BJ (cell line): ENCODE data around the gene EID2. TPM values are rescaled to one million over a fixed set of nuclear protein-coding genes. Genes with fewer than 3 reads are reported as not detected.

Experiments used
- CTCF ChIA-PET: fragments of 350-600 bp; formaldehyde crosslinking; extraction: SDS; loops from one replicate; lab custom pipeline; 2021; ENCODE audit warnings: antibody characterized with exemption, inconsistent platforms; lab: Yijun Ruan, JAX
- POLR2A ChIA-PET: fragments of 300-600 bp; sonication (Branson Sonifier 250); formaldehyde crosslinking; extraction: SDS; loops from one replicate; lab custom pipeline; 2021; ENCODE audit warnings: antibody characterized with exemption; lab: Charles Lee
- DNase-seq: peaks from one replicate; pipeline ENCODE4 v3.0.0-alpha.2; 2011; ENCODE audit warnings: low read depth
- H3K27me3 ChIP-seq: 2 replicates; pipeline ENCODE4 v1.6.0; 2011; ENCODE audit warnings: low read length; ENCODE audit not compliant: control insufficient read depth, insufficient read depth
- H3K36me3 ChIP-seq: 2 replicates; pipeline ENCODE4 v1.5.1; 2011; ENCODE audit warnings: low read length; ENCODE audit not compliant: control insufficient read depth, insufficient read depth
- H3K4me3 ChIP-seq: 2 replicates; pipeline ENCODE4 v1.5.1; 2011; ENCODE audit warnings: low read depth, mild to moderate bottlenecking, control low read depth, low read length
- polyA plus RNA-seq: library from polyadenylated mRNA; depleted of rRNA; stranded (reverse); fragments of >200 nt; gene quantifications from 2 replicates; pipeline ENCODE4 v1.2.3, GENCODE V29; 2011
- TF ChIP-seq, protein P1 (sequence below): IDR thresholded peaks from 2 replicates; pipeline ENCODE4 v1.5.1; 2011; ENCODE audit warnings: low read depth, mild to moderate bottlenecking, control low read depth, inconsistent platforms, low read length, moderate library complexity; ENCODE audit not compliant: insufficient read depth

Gene EID2
- polyA plus RNA-seq, 1 experiment = 5.5 TPM

GRCh38 chr19:39557811-39558623, 18.1 kb upstream of the EID2 start:
- DNase-seq = no peak
- H3K36me3 ChIP-seq = no peaks in the 10 kb centered on the region
- peaks cover 1% of the 10 kb centered on the region for H3K27me3 ChIP-seq
- TF ChIP-seq, protein P1, sequence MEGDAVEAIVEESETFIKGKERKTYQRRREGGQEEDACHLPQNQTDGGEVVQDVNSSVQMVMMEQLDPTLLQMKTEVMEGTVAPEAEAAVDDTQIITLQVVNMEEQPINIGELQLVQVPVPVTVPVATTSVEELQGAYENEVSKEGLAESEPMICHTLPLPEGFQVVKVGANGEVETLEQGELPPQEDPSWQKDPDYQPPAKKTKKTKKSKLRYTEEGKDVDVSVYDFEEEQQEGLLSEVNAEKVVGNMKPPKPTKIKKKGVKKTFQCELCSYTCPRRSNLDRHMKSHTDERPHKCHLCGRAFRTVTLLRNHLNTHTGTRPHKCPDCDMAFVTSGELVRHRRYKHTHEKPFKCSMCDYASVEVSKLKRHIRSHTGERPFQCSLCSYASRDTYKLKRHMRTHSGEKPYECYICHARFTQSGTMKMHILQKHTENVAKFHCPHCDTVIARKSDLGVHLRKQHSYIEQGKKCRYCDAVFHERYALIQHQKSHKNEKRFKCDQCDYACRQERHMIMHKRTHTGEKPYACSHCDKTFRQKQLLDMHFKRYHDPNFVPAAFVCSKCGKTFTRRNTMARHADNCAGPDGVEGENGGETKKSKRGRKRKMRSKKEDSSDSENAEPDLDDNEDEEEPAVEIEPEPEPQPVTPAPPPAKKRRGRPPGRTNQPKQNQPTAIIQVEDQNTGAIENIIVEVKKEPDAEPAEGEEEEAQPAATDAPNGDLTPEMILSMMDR = no peak
- ChIA-PET POLR2A (no interaction called here), CTCF (no interaction called here)
- H3K4me3 ChIP-seq = no peak overlapping the region

DNA sequence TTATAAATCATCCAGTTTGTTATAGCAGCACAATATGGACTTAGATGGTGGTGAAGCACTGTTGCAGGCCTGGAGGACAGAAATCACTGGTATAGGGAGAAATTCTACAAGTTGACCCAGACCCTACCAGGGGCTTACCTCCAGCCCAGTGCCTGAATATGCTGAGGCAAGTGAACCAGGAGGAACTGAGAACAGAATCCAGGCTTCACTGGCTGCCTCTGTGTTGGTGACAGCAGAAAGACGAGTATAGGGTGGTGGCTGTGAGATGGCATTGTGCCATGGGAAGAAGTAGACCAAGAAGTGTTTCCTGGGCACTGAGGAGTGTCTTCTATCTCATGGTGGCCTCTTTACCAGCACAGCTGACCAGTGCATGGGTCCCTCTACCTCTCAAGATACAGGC, 15.9 kb upstream of the EID2 start:
- POLR2A ChIA-PET = no interaction called here
- CTCF ChIA-PET = no interaction called here
- no peak overlapping the region for H3K4me3 ChIP-seq
- peaks cover 1% of the 10 kb centered on the region for H3K27me3 ChIP-seq
- no peaks in the 10 kb centered on the region for H3K36me3 ChIP-seq
- TF ChIP-seq, protein P1 = no peak
- no peak for DNase-seq

- TF ChIP-seq, protein P1 = no peak
- peaks cover 1% of the 10 kb centered on the region for H3K27me3 ChIP-seq
- ChIA-PET CTCF (interaction anchor here (4.5 kb wide), 1 partner anchor 118 kb away, joined by 23 read pairs; no protein-coding TSS in a partner anchor), POLR2A (no interaction called here)
- DNase-seq = no peak
- H3K36me3 ChIP-seq = no peaks in the 10 kb centered on the region
- H3K4me3 ChIP-seq = no peak overlapping the region
These were observed 14.8 kb upstream of the EID2 start for GRCh38 chr19:39554701-39555311.

GRCh38 chr19:39553082-39553652, 13.2 kb upstream of the EID2 start:
- POLR2A ChIA-PET = no interaction called here
- H3K27me3 ChIP-seq = no peaks in the 10 kb centered on the region

DNA sequence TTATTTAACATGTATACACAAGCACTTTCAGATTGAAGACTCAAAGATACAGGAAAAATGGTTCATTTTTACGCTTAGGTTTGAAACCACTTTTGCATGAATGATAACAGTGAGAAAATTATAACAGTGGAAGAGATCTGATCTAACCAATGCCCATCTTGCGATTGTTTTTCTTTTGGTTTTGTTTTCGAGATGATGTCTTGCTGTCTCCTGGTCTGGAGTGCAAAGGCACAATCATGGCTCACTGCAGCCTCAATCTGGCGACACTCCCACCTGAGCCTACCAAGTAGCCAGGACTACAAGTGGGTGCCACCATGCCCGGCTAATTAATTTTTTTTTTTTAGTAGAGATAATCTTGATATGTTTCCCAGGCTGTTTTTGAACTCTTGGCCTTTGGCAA, 10.2 kb upstream of the EID2 start:
- H3K36me3 ChIP-seq = no peaks in the 10 kb centered on the region
- no peak for DNase-seq
- ChIA-PET CTCF (interaction anchor here (1.2 to 4.5 kb wide), 5 partner anchors 9 to 123 kb away, joined by 3 to 28 read pairs (median 12); partner anchors contain the start of genes EID2 and EID2B), POLR2A (no interaction called here)
- TF ChIP-seq, protein P1 = no peak
- no peaks in the 10 kb centered on the region for H3K27me3 ChIP-seq
- H3K4me3 ChIP-seq = no peak overlapping the region

More at GRCh38 chr19:39553082-39553652, 13.2 kb upstream of the EID2 start:
- no peak overlapping the region for H3K4me3 ChIP-seq
- TF ChIP-seq, protein P1 = no peak
- no peaks in the 10 kb centered on the region for H3K36me3 ChIP-seq
- no peak for DNase-seq
- CTCF ChIA-PET = interaction anchor here (1.0 to 4.5 kb wide), 2 partner anchors 114 to 120 kb away, joined by 4 to 23 read pairs; no protein-coding TSS in a partner anchor
